Aorta (tissue), 5 donors: ENCODE results near the gene NUBP1. TPM values are rescaled to one million over a fixed set of nuclear protein-coding genes. Genes with fewer than 3 reads are reported as not detected.

Experiments used
- ATAC-seq: fragments of 200-7000 bp; cut with Tn5 transposase; one replicate; pipeline ENCODE4 v1.9.1; 2022; ENCODE audit warnings: moderate library complexity; ENCODE audit not compliant: low FRiP score
- DNase-seq, 2 donors: peaks; one replicate each; pipeline ENCODE4 v3.0.0-alpha.2; 2020
- H3K27ac ChIP-seq, 2 donors: one replicate each; pipeline ENCODE4 v1.5.1; 2013; ENCODE audit warnings: low read length in 2 of 2, mild to moderate bottlenecking in 2 of 2, moderate library complexity in 2 of 2, control low read depth in 1 of 2, inconsistent platforms in 1 of 2, low read depth in 1 of 2
- H3K27me3 ChIP-seq, 2 donors: one replicate each; pipeline ENCODE4 v1.6.1; 2013; ENCODE audit warnings: control low read depth in 1 of 2, low read length in 1 of 2, mild to moderate bottlenecking in 1 of 2, moderate library complexity in 1 of 2; ENCODE audit not compliant: insufficient read depth in 2 of 2, control insufficient read depth in 1 of 2
- H3K36me3 ChIP-seq, 2 donors: one replicate each; pipeline ENCODE4 v1.6.1; 2013; ENCODE audit warnings: control low read depth in 1 of 2, low read length in 1 of 2, mild to moderate bottlenecking in 1 of 2; ENCODE audit not compliant: insufficient read depth in 2 of 2, control insufficient read depth in 1 of 2
- H3K4me1 ChIP-seq, 2 donors: one replicate each; pipeline ENCODE4 v1.6.1; 2013; ENCODE audit warnings: low read length in 2 of 2, control low read depth in 1 of 2, mild to moderate bottlenecking in 1 of 2, moderate library complexity in 1 of 2; ENCODE audit not compliant: insufficient read depth in 2 of 2, control insufficient read depth in 1 of 2
- H3K4me3 ChIP-seq, 2 donors: one replicate each; pipeline ENCODE4 v1.5.1; 2013; ENCODE audit warnings: low read length in 2 of 2, control low read depth in 1 of 2, mild to moderate bottlenecking in 1 of 2
- H3K9me3 ChIP-seq: one replicate; pipeline ENCODE4 v1.6.1; 2013; ENCODE audit warnings: mild to moderate bottlenecking, low read length; ENCODE audit not compliant: control insufficient read depth
- WGBS, 2 donors: extraction: QIAGEN DNeasy Blood & Tissue Kit; methylation state at CpG; one replicate each; pipeline ENCODE4 v1.1.7; 2013; 5-methylcytosine and 5-hydroxymethylcytosine counted together
- intact Hi-C, 2 donors: fragments of 100-400 bp; cut with DNase I; formaldehyde crosslinking; loops; one replicate each; pipeline versions ENCODE4 v1.14.2 to v1.15.0; 2022
- polyA plus RNA-seq, 2 donors: library from polyadenylated mRNA; stranded (reverse); fragments of 200-250 nt; gene quantifications; one replicate each; pipeline ENCODE4 v1.2.3, GENCODE V29; 2013
- total RNA-seq, 2 donors: library from RNA; stranded (reverse); fragmentation: NEBNext Ultra II Directional; extraction: Animal tissue kit (Norgen Biotek cat#: 25700); gene quantifications; one replicate each; pipeline ENCODE4 v1.2.1, GENCODE V29; 2021
- donor health status: healthy with polysubstance abuse.
- donor health status: Bipolar disorder and iron deficiency.
- donor health status: DM: no; HTN: no; CAD: no.
- donor health status: DM: no; HTN: no; CAD: no.
- donor health status: DM: yes; HTN: yes; CAD: no.

NUBP1 gene
- total and polyA plus RNA-seq, 4 donors = 29.6 to 37.2 (median 31.3) TPM

DNA sequence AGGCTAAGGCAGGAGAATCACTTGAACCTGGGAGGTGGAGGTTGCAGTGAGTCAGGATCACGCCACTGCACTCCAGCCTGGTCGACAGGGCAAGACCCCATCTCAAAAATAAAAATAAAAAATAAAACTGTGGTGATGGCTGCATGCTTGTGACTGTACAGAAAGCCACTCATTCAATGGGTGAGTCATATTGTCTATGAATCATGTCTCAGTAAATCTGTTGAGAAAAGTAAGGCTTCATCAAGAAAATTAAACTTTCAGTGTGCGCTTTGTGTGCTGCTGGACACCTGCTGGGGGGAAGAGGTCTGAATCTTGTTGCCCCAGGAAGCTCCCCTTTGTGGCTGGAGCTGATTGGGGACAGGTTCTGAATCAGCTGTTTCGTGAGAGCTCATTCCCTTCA is 11.3 kb downstream of the NUBP1 start:
- Histone ChIP-seq H3K36me3 (peaks cover 0 to 7% of the 10 kb centered on the region in 2 donors), H3K4me3 (no peak overlapping the region), H3K4me1 (no peaks in the 10 kb centered on the region), H3K27me3 (no peaks in the 10 kb centered on the region), H3K27ac (no peak overlapping the region), H3K9me3 (no peaks in the 10 kb centered on the region)
- 77 to 80% methylated on average over 4 of the region's 4 CpGs for WGBS, 2 donors
- intact Hi-C loops = loop anchor here (5.0 kb wide), 2 partner anchors 72 to 162 kb away; no protein-coding TSS in a partner anchor
- peak in 1 of 2 donors; percentile 26 for DNase-seq
- no peak for ATAC-seq

- Histone ChIP-seq H3K36me3 (peaks cover 0 to 13% of the 10 kb centered on the region in 2 donors), H3K27me3 (no peaks in the 10 kb centered on the region), H3K4me3 (no peak overlapping the region), H3K4me1 (no peaks in the 10 kb centered on the region), H3K9me3 (no peaks in the 10 kb centered on the region), H3K27ac (peak overlapping the region in 1 of 2 donors; percentile 80)
- ATAC-seq (peak; percentile 84), DNase-seq (peak; percentile 67 to 76)
- intact Hi-C loops = loop anchor here (2.0 to 5.0 kb wide), 3 partner anchors 71 to 161 kb away; no protein-coding TSS in a partner anchor
- 3 to 5% methylated on average over 6 of the region's 6 CpGs for WGBS, 2 donors
Observed at GRCh38 chr16:10756574-10756973, 12.9 kb downstream of the NUBP1 start.

- H3K27me3 ChIP-seq = no peaks in the 10 kb centered on the region
- no peak overlapping the region for H3K27ac ChIP-seq
- DNase-seq (no peak), ATAC-seq (no peak)
- no peak overlapping the region for H3K4me3 ChIP-seq
- no peaks in the 10 kb centered on the region for H3K4me1 ChIP-seq
- H3K36me3 ChIP-seq = peaks cover 0 to 23% of the 10 kb centered on the region in 2 donors
- WGBS, 2 donors = 89 to 93% methylated on average over 3 of the region's 3 CpGs
- intact Hi-C loops = no loop called here
- no peaks in the 10 kb centered on the region for H3K9me3 ChIP-seq
Observed at GRCh38 chr16:10760858-10761257, 17.2 kb downstream of the NUBP1 start.

- intact Hi-C loops = no loop called here
- ATAC-seq (no peak), DNase-seq (no peak)
- no peaks in the 10 kb centered on the region for H3K4me1 ChIP-seq
- H3K36me3 ChIP-seq = peaks cover 0 to 23% of the 10 kb centered on the region in 2 donors
- H3K27ac ChIP-seq = no peak overlapping the region
- H3K9me3 ChIP-seq = no peaks in the 10 kb centered on the region
- no peak overlapping the region for H3K4me3 ChIP-seq
- H3K27me3 ChIP-seq = no peaks in the 10 kb centered on the region
- WGBS, 2 donors = 88 to 94% methylated on average over 8 of the region's 8 CpGs
Observed at GRCh38 chr16:10761373-10761772, 17.7 kb downstream of the NUBP1 start.

GRCh38 chr16:10762336-10763016 is 18.8 kb downstream of the NUBP1 start:
- ATAC-seq (peak; percentile 6), DNase-seq (no peak)
- H3K4me1 ChIP-seq = no peaks in the 10 kb centered on the region
- H3K4me3 ChIP-seq = no peak overlapping the region
- intact Hi-C loops = no loop called here
- no peaks in the 10 kb centered on the region for H3K9me3 ChIP-seq
- 92 to 94% methylated on average over 35 of the region's 35 CpGs for WGBS, 2 donors
- no peak overlapping the region for H3K27ac ChIP-seq
- no peaks in the 10 kb centered on the region for H3K27me3 ChIP-seq
- H3K36me3 ChIP-seq = peaks cover 0 to 23% of the 10 kb centered on the region in 2 donors

DNA sequence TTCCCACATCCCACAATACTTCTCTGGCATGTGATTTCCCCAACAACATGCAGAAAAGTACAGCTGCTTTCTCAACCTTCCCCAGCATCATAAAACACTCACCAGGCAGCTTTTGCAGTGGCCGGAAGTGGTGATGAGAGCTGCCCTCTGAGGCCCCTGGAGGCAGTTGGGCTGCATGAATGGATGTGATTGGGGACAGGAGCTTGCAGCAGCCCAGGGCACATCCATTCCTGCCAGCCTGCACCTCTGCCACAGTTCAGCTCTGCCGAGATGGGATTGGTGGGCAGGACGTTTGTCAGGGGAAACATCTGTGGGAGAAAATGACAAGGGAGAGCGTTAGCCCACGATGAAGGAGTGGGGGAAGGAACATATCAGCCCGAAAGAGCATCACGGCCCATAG is 19.8 kb downstream of the NUBP1 start:
- DNase-seq (no peak), ATAC-seq (no peak)
- Histone ChIP-seq H3K9me3 (no peaks in the 10 kb centered on the region), H3K4me3 (no peak overlapping the region), H3K27ac (no peak overlapping the region), H3K27me3 (no peaks in the 10 kb centered on the region), H3K36me3 (peaks cover 0 to 22% of the 10 kb centered on the region in 2 donors), H3K4me1 (no peaks in the 10 kb centered on the region)
- intact Hi-C loops = no loop called here
- WGBS, 2 donors = 94 to 95% methylated on average over 7 of the region's 7 CpGs

- intact Hi-C loops = no loop called here
- 76 to 77% methylated on average over 4 of the region's 4 CpGs for WGBS, 2 donors
Observed at GRCh38 chr16:10765772-10766171, 22.1 kb downstream of the NUBP1 start.

GRCh38 chr16:10767127-10767526 is 23.5 kb downstream of the NUBP1 start:
- 86 to 89% methylated on average over 7 of the region's 7 CpGs for WGBS, 2 donors
- peaks cover 0 to 14% of the 10 kb centered on the region in 2 donors for H3K36me3 ChIP-seq
- ATAC-seq = no peak

More at GRCh38 chr16:10765772-10766171, 22.1 kb downstream of the NUBP1 start:
- no peaks in the 10 kb centered on the region for H3K27me3 ChIP-seq
- H3K27ac ChIP-seq = no peak overlapping the region
- no peak for DNase-seq
- H3K36me3 ChIP-seq = peaks cover 0 to 18% of the 10 kb centered on the region in 2 donors
- no peaks in the 10 kb centered on the region for H3K9me3 ChIP-seq
- no peak for ATAC-seq
- no peak overlapping the region for H3K4me3 ChIP-seq
- H3K4me1 ChIP-seq = no peaks in the 10 kb centered on the region

GRCh38 chr16:10769381-10769780 is 25.7 kb downstream of the NUBP1 start:
- no peaks in the 10 kb centered on the region for H3K27me3 ChIP-seq
- H3K4me1 ChIP-seq = no peaks in the 10 kb centered on the region
- no peak overlapping the region for H3K27ac ChIP-seq
- no peak overlapping the region for H3K4me3 ChIP-seq
- no peaks in the 10 kb centered on the region for H3K9me3 ChIP-seq
- intact Hi-C loops = no loop called here
- DNase-seq (no peak), ATAC-seq (no peak)
- 56% methylated on average over 7 of the region's 7 CpGs for WGBS, 2 donors
- H3K36me3 ChIP-seq = peaks cover 0 to 4% of the 10 kb centered on the region in 2 donors

More at GRCh38 chr16:10767127-10767526, 23.5 kb downstream of the NUBP1 start:
- no peaks in the 10 kb centered on the region for H3K9me3 ChIP-seq
- H3K27ac ChIP-seq = no peak overlapping the region
- no peaks in the 10 kb centered on the region for H3K4me1 ChIP-seq
- intact Hi-C loops = no loop called here
- no peaks in the 10 kb centered on the region for H3K27me3 ChIP-seq
- no peak for DNase-seq
- no peak overlapping the region for H3K4me3 ChIP-seq
